CD4-positive, alpha-beta T cell treated with Interleukin-17A for 4 hours (primary cell): ENCODE data around the gene RFTN1.

Source experiments
- DNase-seq: peaks from one replicate; pipeline ENCODE4 v3.0.0-alpha.2; 2020; ENCODE audit warnings: mixed read lengths

RFTN1 gene

GRCh38 chr3:16317561-16317945 lies 195.9 kb downstream of the RFTN1 start:
- no peak for DNase-seq

- DNase-seq: no peak
Observed at GRCh38 chr3:16316847-16317560, 196.5 kb downstream of the RFTN1 start.

DNA sequence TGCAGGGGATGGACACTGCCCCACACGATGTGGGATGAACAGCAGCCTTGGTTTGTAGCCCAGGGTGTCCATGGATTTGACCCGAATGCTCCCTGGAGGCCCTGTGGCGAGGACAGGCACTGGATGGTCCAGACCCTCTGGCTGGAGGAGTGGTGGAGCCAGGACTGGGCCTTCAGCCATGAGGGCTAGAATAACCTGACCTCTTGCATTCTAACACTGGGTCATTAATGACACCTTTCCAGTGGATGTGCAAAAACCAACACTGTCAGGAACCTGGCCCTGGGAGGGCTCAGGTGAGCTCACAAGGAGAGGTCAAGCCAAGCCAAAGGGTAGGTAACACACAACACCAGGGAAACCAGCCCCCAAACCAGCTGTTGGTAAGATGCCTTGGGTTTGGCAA lies 197.1 kb downstream of the RFTN1 start:
- no peak for DNase-seq

- no peak for DNase-seq
Observed at GRCh38 chr3:16315623-16316022, 197.9 kb downstream of the RFTN1 start.

GRCh38 chr3:16313886-16314645 lies 199.4 kb downstream of the RFTN1 start:
- peak; percentile 24 for DNase-seq

DNA sequence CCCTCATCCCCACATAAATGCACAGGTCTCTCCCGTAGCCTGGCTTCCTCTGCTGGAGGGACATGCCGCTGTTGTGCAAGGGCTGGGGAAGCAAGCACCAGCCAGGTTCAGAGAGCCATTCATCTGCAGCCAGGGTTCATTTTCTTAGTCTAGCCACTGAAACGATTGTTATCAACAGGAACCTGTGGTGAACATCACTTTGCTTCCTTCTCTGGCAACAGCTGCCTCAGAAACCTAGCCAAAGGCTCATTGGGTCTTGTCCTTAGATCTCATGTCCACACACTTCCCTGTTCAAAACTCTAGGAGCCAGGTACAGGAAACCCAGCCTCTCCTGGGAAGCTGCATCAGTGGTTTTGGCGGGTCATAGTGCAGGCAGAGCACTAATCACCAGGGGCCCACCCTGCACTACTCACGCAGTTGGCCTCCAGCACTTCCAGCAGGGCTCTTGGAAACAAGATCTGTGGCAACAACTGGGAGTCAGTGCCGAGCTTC lies 201.5 kb downstream of the RFTN1 start:
- DNase-seq: peak; percentile 74

DNA sequence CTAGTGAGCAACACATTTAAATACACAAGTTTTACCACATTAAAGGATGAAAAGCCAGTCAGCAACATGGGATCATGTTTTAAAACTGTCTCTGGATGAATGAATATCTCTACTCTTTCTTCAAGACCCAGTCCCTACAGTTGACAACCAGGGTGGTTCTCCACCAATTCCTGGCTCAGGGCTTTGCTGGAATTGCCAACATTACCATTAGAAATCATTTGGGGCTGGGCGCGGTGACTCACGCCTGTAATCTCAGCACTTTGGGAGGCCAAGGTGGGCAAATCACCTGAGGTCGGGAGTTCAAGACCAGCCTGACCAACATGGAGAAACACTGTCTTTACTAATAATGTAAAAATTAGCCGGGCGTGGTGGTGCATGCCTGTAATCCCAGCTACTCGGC lies 203.0 kb downstream of the RFTN1 start:
- DNase-seq: peak; percentile 4

DNA sequence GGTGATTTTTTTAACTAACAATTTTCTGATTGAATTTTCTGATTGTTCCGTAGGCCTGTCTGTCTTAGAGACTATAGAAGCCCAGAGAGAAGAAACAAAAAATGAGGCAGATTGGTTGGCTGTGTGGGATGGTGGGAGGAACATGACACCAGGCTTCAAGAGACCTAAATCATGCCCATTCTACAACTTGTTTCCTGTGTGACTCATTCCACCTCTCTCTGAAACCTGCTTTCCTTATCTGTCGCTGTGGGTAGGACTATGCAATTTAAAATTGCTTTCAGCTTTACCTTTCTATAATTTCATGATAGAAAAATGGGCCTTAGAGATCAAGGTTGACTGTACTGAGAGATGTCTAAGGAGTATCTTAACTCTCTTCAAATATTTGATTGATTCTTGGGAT lies 203.9 kb downstream of the RFTN1 start:
- DNase-seq: peak; percentile 70

DNA sequence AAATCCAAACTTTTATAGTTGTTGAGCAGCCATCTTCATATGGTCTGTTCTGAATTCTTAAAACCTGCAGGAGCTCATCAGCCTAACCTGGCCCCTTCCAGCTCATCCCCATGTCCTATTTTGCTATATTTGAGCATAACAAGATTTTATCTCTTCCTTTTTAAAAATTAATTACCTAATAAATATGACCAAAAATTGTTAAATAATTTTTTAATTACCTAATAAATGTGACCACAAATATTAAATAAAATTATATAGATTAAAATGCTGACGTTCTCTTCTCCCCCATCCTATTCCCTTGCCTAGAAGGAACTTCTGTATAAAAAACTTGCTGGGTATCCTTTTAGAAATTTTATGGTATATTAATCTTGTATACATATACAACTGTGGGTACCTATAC lies 204.8 kb downstream of the RFTN1 start:
- no peak for DNase-seq

GRCh38 chr3:16307832-16308531 lies 205.5 kb downstream of the RFTN1 start:
- no peak for DNase-seq

DNA sequence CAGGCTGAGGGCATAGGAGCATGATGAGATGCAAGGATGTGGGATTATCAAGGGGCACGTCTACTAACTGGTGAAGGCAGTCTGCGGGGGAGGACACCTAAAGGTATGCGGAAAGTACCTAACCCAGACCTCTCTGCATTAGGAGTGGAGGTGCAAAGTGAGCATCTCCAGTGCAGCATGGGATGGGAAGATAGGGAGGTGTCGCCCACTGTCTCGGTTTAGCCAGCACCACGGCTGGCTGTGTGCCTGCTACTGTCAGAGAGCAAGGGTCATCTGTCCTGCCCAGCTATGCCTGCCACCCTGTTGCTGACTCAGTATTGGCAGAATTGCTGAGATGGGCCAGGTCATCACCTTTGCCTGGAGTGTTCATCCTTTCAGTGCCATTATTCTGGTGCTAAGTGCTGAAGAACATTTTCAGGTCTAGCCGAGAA lies 208.4 kb downstream of the RFTN1 start:
- DNase-seq: peak; percentile 56

GRCh38 chr3:16304061-16305010 lies 209.2 kb downstream of the RFTN1 start:
- DNase-seq: peak; percentile 55

- no peak for DNase-seq
Observed at GRCh38 chr3:16303037-16303575, 210.4 kb downstream of the RFTN1 start.

GRCh38 chr3:16302082-16302631 lies 211.3 kb downstream of the RFTN1 start:
- no peak for DNase-seq

GRCh38 chr3:16301507-16301906 lies 212.0 kb downstream of the RFTN1 start:
- DNase-seq: peak; percentile 64

GRCh38 chr3:16300881-16301359 lies 212.6 kb downstream of the RFTN1 start:
- peak; percentile 72 for DNase-seq

DNA sequence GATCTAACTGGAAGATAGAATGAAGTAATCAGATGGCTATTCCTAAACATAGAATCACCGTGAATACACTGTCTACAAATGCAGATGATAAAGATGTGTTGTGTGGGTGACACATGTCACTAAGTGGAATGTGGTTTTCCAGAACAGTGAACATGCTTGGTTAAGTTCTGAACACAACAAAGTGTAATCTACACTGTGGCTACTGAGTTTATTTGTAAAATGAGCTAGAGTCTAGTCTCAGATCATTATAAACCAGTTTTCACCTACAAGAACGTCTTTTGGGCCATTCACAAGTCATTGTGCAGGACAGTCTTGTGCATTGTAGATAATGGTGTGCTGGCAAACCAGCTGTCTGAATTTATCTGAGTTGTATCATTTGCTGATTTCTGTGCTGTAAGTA lies 213.2 kb downstream of the RFTN1 start:
- DNase-seq: no peak

DNA sequence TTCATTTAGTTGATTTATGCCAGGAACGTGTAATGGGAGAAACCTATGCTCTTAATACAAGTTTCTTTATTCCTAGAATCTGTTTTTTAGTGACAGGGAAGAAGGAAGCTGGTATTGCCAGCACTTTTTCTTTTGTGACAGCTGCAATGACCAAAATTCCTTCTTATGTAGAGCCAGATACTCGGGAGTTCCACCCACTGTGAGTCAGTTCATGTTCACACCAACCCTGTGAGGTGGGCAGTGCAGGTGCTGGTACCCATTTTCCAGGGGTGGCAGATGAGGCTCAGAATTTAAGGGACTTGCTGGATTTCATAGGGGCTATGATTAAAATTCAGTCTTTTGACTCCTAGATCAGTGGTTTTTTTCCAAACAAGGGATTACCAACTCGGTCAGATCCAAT lies 213.8 kb downstream of the RFTN1 start:
- DNase-seq: no peak

DNA sequence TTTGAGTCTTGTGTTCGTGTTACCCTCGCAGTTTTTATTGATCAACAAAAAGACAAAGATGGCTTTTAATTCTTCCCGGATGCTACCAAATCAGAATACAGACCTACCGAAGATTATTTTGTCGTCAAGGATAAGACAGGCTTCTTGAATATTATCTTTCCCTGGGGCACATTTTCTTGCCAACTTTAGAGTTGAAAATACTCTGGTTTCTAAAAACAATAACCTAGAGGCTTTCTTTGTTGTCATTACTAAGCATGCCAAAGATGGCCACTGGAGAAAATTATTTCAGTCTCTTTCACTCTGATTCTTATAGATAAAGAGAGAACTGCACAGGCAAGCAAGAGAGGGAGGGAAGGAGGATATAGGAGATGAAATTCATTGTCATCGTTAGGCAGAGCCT lies 214.6 kb downstream of the RFTN1 start:
- DNase-seq: no peak

GRCh38 chr3:16297997-16298885 lies 215.3 kb downstream of the RFTN1 start:
- no peak for DNase-seq
